HG02798 (cell line): ENCODE results near the gene NDRG2.
A peak's percentile ranks its signal among the peaks of the same experiment; 100 is the strongest.

Experiments used
- ATAC-seq: cut with Tn5 transposase; IDR thresholded peaks from one replicate; pipeline ENCODE4 v1.9.1; 2021; ENCODE audit warnings: mild to moderate bottlenecking; ENCODE audit not compliant: unreplicated experiment, poor library complexity

Gene NDRG2

GRCh38 chr14:20980906-20981305 is 44.0 kb downstream of the NDRG2 start:
- ATAC-seq = no peak

- ATAC-seq = no peak
These were observed 46.2 kb downstream of the NDRG2 start for GRCh38 chr14:20978687-20979086.

GRCh38 chr14:20976291-20976690 is 48.6 kb downstream of the NDRG2 start:
- no peak for ATAC-seq

GRCh38 chr14:20973501-20973900 is 51.4 kb downstream of the NDRG2 start:
- ATAC-seq = no peak

- ATAC-seq = no peak
These were observed 53.2 kb downstream of the NDRG2 start for GRCh38 chr14:20971705-20972021.

GRCh38 chr14:20970983-20971704 is 53.7 kb downstream of the NDRG2 start:
- peak; percentile 93 for ATAC-seq

GRCh38 chr14:20970647-20970982 is 54.2 kb downstream of the NDRG2 start:
- ATAC-seq = peak; percentile 11

- no peak for ATAC-seq
These were observed 55.5 kb downstream of the NDRG2 start for GRCh38 chr14:20969336-20969735.
